HepG2 (cell line): Measurements from ENCODE around the gene ZFHX3. TPM values are rescaled to one million over a fixed set of nuclear protein-coding genes. Genes with fewer than 3 reads are reported as not detected.
A peak's percentile ranks its signal among the peaks of the same experiment; 100 is the strongest.

Source experiments
- KMT2A ChIP-seq: sonication (generic); formaldehyde crosslinking; IDR thresholded peaks from 2 replicates; pipeline ENCODE4 v1.4.0; 2020; ENCODE audit warnings: missing genetic modification reagents
- LRRFIP1 ChIP-seq: sonication (generic); formaldehyde crosslinking; conservative IDR thresholded peaks from 2 replicates; pipeline ENCODE4 v1.4.0; 2020; ENCODE audit warnings: missing genetic modification reagents
- MLXIP ChIP-seq: sonication (generic); formaldehyde crosslinking; IDR thresholded peaks from 2 replicates; pipeline ENCODE4 v1.9.0; 2021; ENCODE audit warnings: missing genetic modification reagents, borderline replicate concordance
- PHB2 ChIP-seq: fragments of 450-650 bp; IDR thresholded peaks from 2 replicates; pipeline ENCODE4 v1.6.1; 2018; ENCODE audit not compliant: partially characterized antibody
- RERE ChIP-seq: IDR thresholded peaks from 2 replicates; pipeline ENCODE4 v1.6.1; 2016; ENCODE audit warnings: low read depth, missing genetic modification reagents, missing compliant biosample characterization
- TERF1 ChIP-seq: sonication (generic); formaldehyde crosslinking; IDR thresholded peaks from 2 replicates; pipeline ENCODE4 v1.8.0; 2022; ENCODE audit warnings: mild to moderate bottlenecking, missing genetic modification reagents, moderate library complexity
- TFDP2 ChIP-seq: sonication (generic); formaldehyde crosslinking; IDR thresholded peaks from 2 replicates; pipeline ENCODE4 v1.4.0; 2020; ENCODE audit warnings: missing genetic modification reagents
- ZC3H13 ChIP-seq: sonication (generic); formaldehyde crosslinking; IDR thresholded peaks from 2 replicates; pipeline ENCODE4 v1.8.1; 2023; ENCODE audit warnings: mild to moderate bottlenecking, missing genetic modification reagents, moderate library complexity
- ZFYVE20 ChIP-seq: sonication (generic); formaldehyde crosslinking; IDR thresholded peaks from 2 replicates; pipeline ENCODE4 v1.8.0; 2023; ENCODE audit warnings: low read depth, mild to moderate bottlenecking, moderate library complexity, missing genetic modification reagents, borderline replicate concordance
- ZNF124 ChIP-seq: sonication (generic); formaldehyde crosslinking; IDR thresholded peaks from 2 replicates; pipeline ENCODE4 v1.4.0; 2020; ENCODE audit warnings: missing genetic modification reagents
- ZNF264 ChIP-seq: sonication (generic); formaldehyde crosslinking; IDR thresholded peaks from 2 replicates; pipeline ENCODE4 v1.4.0; 2020; ENCODE audit warnings: missing genetic modification reagents
- polyA plus RNA-seq, 8 experiments: library from polyadenylated mRNA; depleted of rRNA in 3 of 8; stranded (reverse) in 7 of 8; unstranded in 1 of 8; fragments of >200 nt; fragmentation: Illumina TruSeq in 4 of 8; extraction: Trizol in 4 of 8; gene quantifications; 2 replicates each; pipeline versions ENCODE4 v1.2.1 to v1.2.3, GENCODE V29; 2011 to 2016; ENCODE audit warnings: low read depth in 4 of 8, missing spikeins in 1 of 8, mixed read lengths in 1 of 8; ENCODE audit not compliant: insufficient read depth in 1 of 8
- total RNA-seq, 5 experiments: library from RNA; depleted of rRNA; stranded (reverse); fragments of >200 nt; fragmentation: Illumina TruSeq; extraction: Trizol; gene quantifications; 2 replicates each; pipeline ENCODE4 v1.2.3, GENCODE V29; 2016; ENCODE audit warnings: low read depth in 1 of 5

The ZFHX3 gene
- total and polyA plus RNA-seq, 2 of the 13 experiments (the other 11 are each of a cell fraction or from before 2014, with no cell fraction given), result 5.0 to 6.0 TPM

GRCh38 chr16:73015612-73016487 lies 32.1 kb downstream of the ZFHX3 start (continued):
- no peak for TF ChIP-seq MLXIP (CRISPR knock-in tag)
- TF ChIP-seq RERE (CRISPR knock-in tag), result no peak
- TF ChIP-seq ZNF264 (CRISPR knock-in tag), result no peak
- no peak for TF ChIP-seq LRRFIP1 (CRISPR knock-in tag)
- no peak for TF ChIP-seq PHB2
- TF ChIP-seq ZFYVE20 (CRISPR knock-in tag), result no peak
- TF ChIP-seq ZNF124 (CRISPR knock-in tag), result no peak
- no peak for TF ChIP-seq ZC3H13 (CRISPR knock-in tag)
- no peak for TF ChIP-seq TERF1 (CRISPR knock-in tag)
- TF ChIP-seq TFDP2, result no peak
- peak; percentile 46; the same call in 1 of the 2 replicates for TF ChIP-seq KMT2A (CRISPR knock-in tag)
